Skin epidermis (tissue), 12 donors: Measurements from ENCODE around the gene KCNA2.

Experiments
- H3K27ac ChIP-seq, 21 experiments: fragments of 200-600 bp; sonication (generic) in 11 of 21; one replicate each; pipeline ENCODE4 v1.5.0; 2020; ENCODE audit warnings: mild to moderate bottlenecking in 3 of 21, inconsistent platforms in 2 of 21, moderate library complexity in 2 of 21
- H3K4me3 ChIP-seq, 7 experiments: fragments of 200-600 bp; sonication (generic) in 2 of 7; one replicate each; pipeline ENCODE4 v1.5.0; 2020; ENCODE audit warnings: inconsistent platforms in 2 of 7, mild to moderate bottlenecking in 2 of 7, moderate library complexity in 1 of 7

The KCNA2 gene

DNA sequence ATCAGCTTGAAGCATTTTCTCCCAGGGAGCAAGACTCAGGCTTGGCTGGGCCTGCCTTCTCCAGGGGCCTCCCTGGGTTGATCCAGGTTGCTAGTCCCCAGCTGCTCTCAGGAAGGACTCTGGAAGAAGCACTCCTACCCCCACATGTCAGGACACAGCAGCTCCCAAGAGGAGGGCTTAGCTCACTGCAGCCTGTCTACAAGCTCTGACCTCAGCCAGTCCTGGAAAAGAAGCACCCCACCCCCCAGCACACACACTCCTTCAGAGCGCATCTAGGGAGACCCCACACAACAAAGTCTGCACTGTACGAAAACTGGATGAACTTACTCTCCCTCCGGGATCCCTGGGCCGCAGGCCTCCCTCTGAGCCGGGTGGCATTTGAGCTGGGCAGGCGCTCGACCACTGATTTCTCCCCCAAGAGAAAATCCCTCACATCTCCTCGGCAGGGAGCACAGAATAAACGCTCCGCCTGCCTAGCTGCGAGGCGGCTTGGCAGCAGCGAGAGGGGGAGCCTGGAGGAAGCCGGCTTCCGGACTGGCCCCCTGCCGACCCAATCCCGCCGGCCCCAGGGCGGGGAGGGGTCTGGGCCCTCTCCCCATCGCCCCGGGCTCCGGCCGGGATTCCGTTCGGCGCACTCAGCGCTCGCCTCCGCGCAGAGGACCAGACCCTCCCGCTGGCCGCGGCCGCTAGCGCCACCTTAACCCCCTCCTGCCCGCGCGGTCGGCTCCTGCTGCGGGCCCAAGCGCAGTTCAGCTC, at the start of gene KCNA2:
TSS of gene KCNA2 (minus strand) at position 458 of the 756 bp plus-strand sequence. CDS start 1,576 bp downstream, outside the sequence.
- H3K4me3 ChIP-seq, result peak within 1 kb of the TSS; percentile 20 to 42 (median 38)
- peak within 1 kb of the TSS in 3 of 21 experiments; percentile 18 to 29 (median 18) for H3K27ac ChIP-seq

GRCh38 chr1:110650609-110651008, 44.5 kb upstream of the KCNA2 start:
- Histone ChIP-seq H3K4me3 (no peak overlapping the region), H3K27ac (no peak overlapping the region)

- Histone ChIP-seq H3K4me3 (no peak overlapping the region), H3K27ac (peak overlapping the region in 4 of 21 experiments; percentile 17 to 84 (median 74))
Observed at GRCh38 chr1:110648417-110648816, 42.3 kb upstream of the KCNA2 start.

DNA sequence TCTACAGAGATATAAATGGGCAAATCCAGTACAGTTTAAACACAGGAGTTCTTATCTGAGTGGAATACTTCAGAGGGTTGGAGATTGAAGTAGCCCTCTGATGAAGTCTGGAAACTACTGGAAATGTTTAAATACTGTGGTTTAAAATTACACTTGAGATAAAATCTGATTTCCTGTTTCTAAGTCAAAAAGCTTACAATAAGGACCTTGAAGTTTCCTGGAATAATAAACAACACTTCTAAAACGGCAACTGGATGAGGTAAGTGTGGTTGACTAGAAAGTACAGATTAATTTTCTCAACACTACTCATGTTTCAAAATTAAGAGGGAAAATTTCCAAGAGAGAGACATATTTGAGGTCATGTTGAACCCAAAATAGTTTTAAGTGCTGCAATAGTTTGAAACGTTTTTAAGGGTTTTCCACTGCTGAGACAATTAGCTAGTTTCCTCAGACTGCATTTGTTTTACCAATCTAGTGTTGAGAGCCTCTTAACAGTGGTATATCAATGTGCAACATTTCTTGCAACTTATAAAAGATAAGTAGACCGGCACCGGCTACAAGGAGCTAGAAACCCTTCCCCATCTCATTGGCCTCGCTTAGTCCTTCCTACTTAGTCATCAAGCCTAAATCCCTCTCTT, 41.2 kb upstream of the KCNA2 start:
- Histone ChIP-seq H3K27ac (peak overlapping the region in 8 of 21 experiments; percentile 3 to 84 (median 24)), H3K4me3 (no peak overlapping the region)

GRCh38 chr1:110645821-110646735, 39.9 kb upstream of the KCNA2 start:
- Histone ChIP-seq H3K4me3 (no peak overlapping the region), H3K27ac (peak overlapping the region in 5 of 21 experiments; percentile 10 to 84 (median 69))

GRCh38 chr1:110645211-110645610, 39.1 kb upstream of the KCNA2 start:
- Histone ChIP-seq H3K4me3 (no peak overlapping the region), H3K27ac (peak overlapping the region in 5 of 21 experiments; percentile 10 to 84 (median 41))

- Histone ChIP-seq H3K4me3 (no peak overlapping the region), H3K27ac (peak overlapping the region in 5 of 21 experiments; percentile 2 to 80 (median 24))
Observed at GRCh38 chr1:110643879-110644472, 37.8 kb upstream of the KCNA2 start.

DNA sequence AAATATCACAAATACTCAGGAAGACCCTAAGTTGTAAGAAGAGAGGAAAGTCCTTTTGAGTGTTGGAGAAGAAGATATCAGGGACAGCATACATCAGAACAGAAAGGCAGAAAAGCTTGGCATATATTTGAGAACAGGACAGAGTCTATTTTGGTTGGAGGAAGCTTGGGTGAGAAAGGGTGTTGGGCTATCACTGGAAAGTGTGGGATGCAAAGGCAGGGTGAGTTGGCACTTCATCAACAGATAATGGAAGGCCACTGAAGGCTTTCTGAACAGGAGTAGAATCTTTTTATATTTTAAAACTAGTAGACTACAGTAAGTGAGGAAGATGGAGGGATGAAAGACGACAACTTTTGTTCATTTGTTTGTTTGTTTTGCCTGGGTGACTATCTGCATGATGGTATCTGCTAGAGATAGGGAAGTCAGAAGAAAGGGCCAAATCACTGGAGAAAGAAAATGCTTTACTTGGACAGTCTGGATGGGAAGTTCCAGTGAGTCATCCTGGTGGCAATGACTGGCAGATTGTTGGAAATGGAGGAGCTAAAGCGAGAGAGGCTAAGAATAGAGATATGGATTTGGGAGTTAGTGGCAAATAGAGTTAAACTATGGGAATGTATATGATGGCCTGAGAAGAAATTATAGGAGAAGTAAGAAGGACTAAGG, 33.7 kb upstream of the KCNA2 start:
- Histone ChIP-seq H3K27ac (peak overlapping the region in 8 of 21 experiments; percentile 1 to 89 (median 28)), H3K4me3 (no peak overlapping the region)

- Histone ChIP-seq H3K4me3 (no peak overlapping the region), H3K27ac (peak overlapping the region in 2 of 21 experiments; percentile 82 to 89)
Observed at GRCh38 chr1:110638556-110638955, 32.4 kb upstream of the KCNA2 start.

DNA sequence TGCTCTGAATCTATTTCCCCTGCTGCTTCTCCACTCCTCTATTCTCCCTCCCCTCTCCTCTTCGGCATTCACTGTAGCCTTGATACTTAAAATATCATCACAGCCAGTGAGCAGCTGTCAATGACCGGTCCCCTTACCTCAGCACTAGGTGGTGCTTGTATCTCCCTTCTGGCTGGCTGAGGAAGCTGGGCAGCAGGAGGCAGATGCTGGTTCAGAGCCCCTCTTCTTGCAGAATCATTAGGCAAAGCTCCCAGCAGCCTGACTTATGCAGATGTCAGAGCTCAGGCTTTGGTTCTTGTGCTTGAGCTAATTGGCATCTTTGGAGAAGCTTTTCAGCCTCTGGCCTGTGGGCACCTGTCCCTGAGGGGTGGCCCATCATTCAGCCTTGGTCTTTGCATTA, 31.9 kb upstream of the KCNA2 start:
- H3K27ac ChIP-seq, result peak overlapping the region in 4 of 21 experiments; percentile 60 to 89 (median 82)
- H3K4me3 ChIP-seq, result no peak overlapping the region

DNA sequence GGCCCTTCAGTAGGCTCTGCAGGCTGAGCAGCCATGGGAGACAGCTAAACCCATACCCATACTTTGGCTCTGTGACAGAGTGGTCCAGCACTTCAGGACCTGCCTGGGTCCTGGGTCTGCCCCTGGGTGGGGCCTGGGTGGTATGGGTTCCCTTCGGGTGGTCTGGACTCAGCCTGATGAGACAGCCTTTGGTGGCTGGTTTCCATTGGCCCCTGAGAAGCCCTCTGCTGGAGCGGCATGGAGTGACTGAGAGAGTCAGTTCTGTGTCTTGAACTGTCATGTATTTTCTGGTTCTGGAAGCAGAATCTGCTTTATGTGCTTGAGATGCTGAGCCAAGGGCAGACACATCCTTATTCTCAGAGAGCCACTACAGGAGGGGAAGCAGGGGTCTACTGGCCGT, 31.3 kb upstream of the KCNA2 start:
- peak overlapping the region in 8 of 21 experiments; percentile 7 to 89 (median 42) for H3K27ac ChIP-seq
- H3K4me3 ChIP-seq, result no peak overlapping the region

- Histone ChIP-seq H3K27ac (peak overlapping the region in 8 of 21 experiments; percentile 7 to 89 (median 73)), H3K4me3 (no peak overlapping the region)
Observed at GRCh38 chr1:110636149-110636935, 30.2 kb upstream of the KCNA2 start.

DNA sequence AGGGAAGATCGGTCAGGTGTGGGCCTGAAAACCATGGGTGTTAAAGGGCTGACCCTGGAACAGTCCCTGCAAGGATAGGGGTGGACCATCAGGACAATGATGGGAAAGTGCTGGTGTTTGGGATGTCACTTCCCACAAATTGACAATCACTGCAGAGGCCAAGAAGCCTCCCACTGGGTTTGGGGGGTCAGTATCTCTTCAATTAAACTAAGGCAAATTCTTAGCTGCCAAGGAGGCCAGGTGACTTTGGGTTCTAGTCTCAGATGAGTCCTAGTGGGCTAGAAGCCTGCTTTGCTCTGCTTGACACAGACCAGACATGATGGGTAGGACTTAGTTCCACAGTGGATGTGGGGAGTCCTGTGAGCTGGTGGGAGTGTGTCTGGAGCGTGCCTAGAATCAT, 29.3 kb upstream of the KCNA2 start:
- H3K4me3 ChIP-seq, result no peak overlapping the region
- peak overlapping the region in 11 of 21 experiments; percentile 20 to 89 (median 60) for H3K27ac ChIP-seq

GRCh38 chr1:110634455-110635311, 28.5 kb upstream of the KCNA2 start:
- H3K27ac ChIP-seq, result peak overlapping the region in 11 of 21 experiments; percentile 6 to 89 (median 60)

GRCh38 chr1:110634086-110634454, 27.9 kb upstream of the KCNA2 start:
- Histone ChIP-seq H3K4me3 (no peak overlapping the region), H3K27ac (peak overlapping the region in 10 of 21 experiments; percentile 6 to 89 (median 52))

More at GRCh38 chr1:110634455-110635311, 28.5 kb upstream of the KCNA2 start:
- no peak overlapping the region for H3K4me3 ChIP-seq

GRCh38 chr1:110633646-110634030, 27.5 kb upstream of the KCNA2 start:
- Histone ChIP-seq H3K4me3 (no peak overlapping the region), H3K27ac (peak overlapping the region in 7 of 21 experiments; percentile 43 to 89 (median 73))
